K562 (cell line): Measurements from ENCODE around the gene RALGPS1. TPM values are rescaled to one million over a fixed set of nuclear protein-coding genes. Genes with fewer than 3 reads are reported as not detected.

ENCODE experiments used
- ATAC-seq: fragments of 200-7000 bp; cut with Tn5 transposase; 3 replicates; pipeline ENCODE4 v1.9.1; 2020; ENCODE audit warnings: moderate library complexity
- BruUV-seq: library from RNA; stranded (reverse); fragments of 400-500 nt; replicated peaks from 2 replicates; lab custom pipeline; 2021; lab: Mats Ljungman, UMichigan
- CTCF ChIA-PET: fragments of 300-600 bp; formaldehyde crosslinking; extraction: SDS; loops from one replicate; lab custom pipeline; 2021; ENCODE audit warnings: low intra/inter-chr PET ratio; lab: Yijun Ruan, JAX
- POLR2A ChIA-PET: fragments of 300-600, 350-650 bp; sonication (Branson Sonifier 250); formaldehyde crosslinking; extraction: SDS; loops from one replicate; lab custom pipeline; 2021; ENCODE audit warnings: antibody characterized with exemption, inconsistent platforms; lab: Yijun Ruan, JAX
- DNase-seq, 4 experiments: peaks; one replicate each; pipeline versions ENCODE4 v3.0.0 to v3.0.0-alpha.2; 2011 to 2018; ENCODE audit warnings: low spot score in 3 of 4, mixed read lengths in 3 of 4; ENCODE audit errors: extremely low read depth in 1 of 4
- FAIRE-seq: peaks from 2 replicates; lab custom pipeline; 2011; peaks lifted over from hg19 to GRCh38; lab: Jason Lieb, UNC
- H2AFZ ChIP-seq: 2 replicates; pipeline ENCODE4 v1.6.0; 2011; ENCODE audit warnings: low read depth, low read length, control low read depth, inconsistent platforms
- H3K27ac ChIP-seq: fragments of 200-600 bp; 3 replicates; pipeline ENCODE4 v1.8.0; 2011; ENCODE audit warnings: low read depth, mild to moderate bottlenecking, control low read depth, inconsistent platforms, low read length, moderate library complexity, mixed read lengths; ENCODE audit errors: extremely low read depth
- H3K27me3 ChIP-seq, 2 experiments: fragments of 300-600 bp in 1 of 2; 2 replicates in 1 of 2; 3 replicates in 1 of 2; pipeline versions ENCODE4 v1.6.0 to v1.8.0; 2011; ENCODE audit warnings: inconsistent platforms in 2 of 2, low read length in 2 of 2, mild to moderate bottlenecking in 1 of 2, mixed read lengths in 1 of 2, moderate library complexity in 1 of 2; ENCODE audit not compliant: control insufficient read depth in 2 of 2, insufficient read depth in 2 of 2
- H3K36me3 ChIP-seq: fragments of 300-600 bp; 3 replicates; pipeline ENCODE4 v1.8.0; 2011; ENCODE audit warnings: mild to moderate bottlenecking, low read length, inconsistent platforms; ENCODE audit not compliant: control insufficient read depth, insufficient read depth
- H3K4me1 ChIP-seq, 2 experiments: fragments of 200-600 bp in 1 of 2; replicated peaks in 1 of 2; 2 replicates in 1 of 2; 3 replicates in 1 of 2; pipeline versions ENCODE4 v1.5.1 to v1.8.0; 2011; ENCODE audit warnings: inconsistent platforms in 2 of 2, low read length in 2 of 2, mild to moderate bottlenecking in 1 of 2, mixed read lengths in 1 of 2, moderate library complexity in 1 of 2; ENCODE audit not compliant: control insufficient read depth in 2 of 2, insufficient read depth in 2 of 2
- H3K4me2 ChIP-seq: 2 replicates; pipeline ENCODE4 v1.6.1; 2011; ENCODE audit warnings: low read length, control low read depth, inconsistent platforms, mixed read lengths; ENCODE audit not compliant: insufficient read depth
- H3K4me3 ChIP-seq: fragments of 200-600 bp; sonication (generic), shearing (Covaris generic); 2 replicates; pipeline ENCODE4 v1.5.1; 2016; ENCODE audit warnings: control low read depth, inconsistent platforms
- H3K79me2 ChIP-seq: fragments of 200-600 bp; 3 replicates; pipeline ENCODE4 v1.8.0; 2011; ENCODE audit warnings: low read length, inconsistent platforms; ENCODE audit not compliant: control insufficient read depth, insufficient read depth
- H3K9ac ChIP-seq, 2 experiments: 2 replicates each; pipeline versions ENCODE4 v1.6.0 to v1.6.1; 2011; ENCODE audit warnings: low read depth in 2 of 2, low read length in 2 of 2, control low read depth in 1 of 2, inconsistent platforms in 1 of 2, mild to moderate bottlenecking in 1 of 2, mixed read lengths in 1 of 2; ENCODE audit not compliant: insufficient read depth in 1 of 2
- H3K9me1 ChIP-seq: one replicate; pipeline ENCODE4 v1.6.0; 2011; ENCODE audit warnings: inconsistent platforms, mild to moderate bottlenecking, low read length, moderate library complexity; ENCODE audit not compliant: control insufficient read depth, insufficient read depth
- H3K9me3 ChIP-seq: replicated peaks from 2 replicates; pipeline ENCODE4 v1.5.1; 2011; ENCODE audit warnings: low read depth, low read length, inconsistent platforms; ENCODE audit not compliant: control insufficient read depth, insufficient read depth
- H4K20me1 ChIP-seq: replicated peaks from 2 replicates; pipeline ENCODE4 v1.6.1; 2011; ENCODE audit warnings: low read length, inconsistent platforms, mixed read lengths; ENCODE audit not compliant: control insufficient read depth, insufficient read depth
- BMI1 ChIP-seq: fragments of 150-350 bp; IDR thresholded peaks from 2 replicates; pipeline ENCODE4 v1.6.1; 2014; ENCODE audit warnings: low read length
- E2F6 ChIP-seq, 2 experiments: IDR thresholded peaks; 2 replicates each; pipeline ENCODE4 v1.6.1; 2011; ENCODE audit warnings: borderline replicate concordance in 1 of 2, control low read depth in 1 of 2, low read depth in 1 of 2, low read length in 1 of 2, mild to moderate bottlenecking in 1 of 2, mixed read lengths in 1 of 2, moderate library complexity in 1 of 2; ENCODE audit not compliant: insufficient read depth in 1 of 2, insufficient read length in 1 of 2, poor library complexity in 1 of 2, severe bottlenecking in 1 of 2; ENCODE audit errors: extremely low read depth in 1 of 2
- ESRRB ChIP-seq: fragments of 250-450 bp; sonication (Bioruptor Pico); IDR thresholded peaks from 2 replicates; pipeline ENCODE4 v1.5.0; 2020; ENCODE audit warnings: mild to moderate bottlenecking, moderate library complexity, borderline replicate concordance
- FIP1L1 ChIP-seq: fragments of 200-400 bp; formaldehyde crosslinking; IDR thresholded peaks from 2 replicates; pipeline ENCODE4 v1.6.1; 2018; ENCODE audit warnings: mild to moderate bottlenecking, low read depth, low read length; ENCODE audit not compliant: poor library complexity, severe bottlenecking
- MCM3 ChIP-seq: fragments of 450-650 bp; IDR thresholded peaks from 2 replicates; pipeline ENCODE4 v1.6.1; 2016
- ZBTB49 ChIP-seq: sonication (generic); formaldehyde crosslinking; IDR thresholded peaks from 2 replicates; pipeline ENCODE4 v1.8.0; 2022; ENCODE audit warnings: missing genetic modification reagents, mild to moderate bottlenecking, borderline replicate concordance
- ZFP1 ChIP-seq: fragments of 450-650 bp; formaldehyde crosslinking; IDR thresholded peaks from 2 replicates; pipeline ENCODE4 v1.4.0; 2020; ENCODE audit warnings: mild to moderate bottlenecking, mixed read lengths
- WGBS: fragments of 100-300 bp; shearing (Covaris generic); methylation state at CpG from one replicate; pipeline ENCODE4 v1.1.6; 2016; ENCODE audit warnings: low coverage, mixed read lengths; ENCODE audit not compliant: insufficient coverage; ENCODE audit errors: missing lambda C conversion rate; 5-methylcytosine and 5-hydroxymethylcytosine counted together
- in situ Hi-C: fragments of 300-500 bp; cut with MboI; formaldehyde crosslinking; loops from 4 replicates; pipeline ENCODE4 v1.15.0; 2018; ENCODE audit warnings: inconsistent platforms, mixed read lengths
- intact Hi-C: fragments of 100-400 bp; cut with micrococcal nuclease; formaldehyde crosslinking; loops from 2 replicates; pipeline ENCODE4 v1.14.2; 2022
- polyA plus RNA-seq, 8 experiments: library from polyadenylated mRNA; depleted of rRNA in 4 of 8; stranded (reverse) in 5 of 8; unstranded in 3 of 8; fragments of >200 nt; fragmentation: Nextera tagmentation in 2 of 8; fragmentation: Illumina TruSeq in 1 of 8; extraction: Ambion mirVana in 2 of 8; extraction: Trizol in 1 of 8; gene quantifications; 2 replicates each; pipeline versions ENCODE4 v1.2.1 to v1.2.3, GENCODE V29; 2011 to 2014; ENCODE audit warnings: inconsistent platforms in 1 of 8, missing spikeins in 1 of 8
- total RNA-seq, 7 experiments: library from RNA; depleted of rRNA in 6 of 7; stranded (reverse); fragments of >200 nt in 6 of 7; fragmentation: Illumina TruSeq in 2 of 7; extraction: Trizol in 2 of 7; gene quantifications; 2 replicates each; pipeline versions ENCODE4 v1.2.1 to v1.2.3, GENCODE V29; 2011 to 2021; ENCODE audit warnings: low replicate concordance in 1 of 7

The RALGPS1 gene
- total and polyA plus RNA-seq, 9 of the 15 experiments (the other 6 are each of a cell fraction or from before 2014, with no cell fraction given) = 0.04 to 2.6 (median 1.5) TPM

GRCh38 chr9:127086771-127087170, 172.2 kb downstream of the RALGPS1 start:
- POLR2A ChIA-PET = no interaction called here
- Histone ChIP-seq H3K9ac (no peak overlapping the region), H3K36me3 (no peaks in the 10 kb centered on the region), H3K4me3 (no peak overlapping the region), H4K20me1 (peaks cover 14% of the 10 kb centered on the region; the same call in 1 of the 2 replicates), H2AFZ (no peak overlapping the region), H3K4me2 (no peak overlapping the region), H3K27ac (no peak overlapping the region), H3K9me3 (no peaks in the 10 kb centered on the region), H3K79me2 (no peaks in the 10 kb centered on the region), H3K27me3 (peaks cover 33 to 69% of the 10 kb centered on the region in 2 experiments), H3K4me1 (no peaks in the 10 kb centered on the region; a peak in 1 of 5 replicates), H3K9me1 (peaks cover 4% of the 10 kb centered on the region)
- no TSS peak for BruUV-seq
- WGBS = 0% methylated on average over 4 of the region's 4 CpGs
- in situ Hi-C loops = loop anchor here (10.0 kb wide), 1 partner anchor 238 kb away; no protein-coding TSS in a partner anchor
- TF ChIP-seq BMI1 (no peak), ZFP1 (CRISPR knock-in tag) (no peak), MCM3 (no peak), ZBTB49 (CRISPR knock-in tag) (no peak), ESRRB (CRISPR knock-in tag) (no peak), E2F6 (IDR thresholded peaks at IDR 0.05; ENCODE audit: borderline replicate concordance in 1 of 2, extremely low read depth in 1 of 2, insufficient read depth in 1 of 2, insufficient read length in 1 of 2, low read depth in 1 of 2, low read length in 1 of 2, poor library complexity in 1 of 2, severe bottlenecking in 1 of 2) (no peak), FIP1L1 (no peak)
- ATAC-seq (no peak), DNase-seq (no peak), FAIRE-seq (no peak)
- CTCF ChIA-PET = no interaction called here
- intact Hi-C loops = no loop called here
